HG03064 (cell line): ENCODE data around the gene EXOSC5.
A peak's percentile ranks its signal among the peaks of the same experiment; 100 is the strongest.
"Not testable (repeated sequence)": the region's sequence is repeated elsewhere in the genome, so short reads cannot be mapped to it uniquely, and the experiment has no call there.

Experiments
- ATAC-seq: cut with Tn5 transposase; IDR thresholded peaks from one replicate; pipeline ENCODE4 v1.9.1; 2021; ENCODE audit warnings: low read depth; ENCODE audit not compliant: unreplicated experiment

EXOSC5 gene

GRCh38 chr19:41372501-41372900, 24.7 kb downstream of the EXOSC5 start:
- ATAC-seq: no peak

- no peak for ATAC-seq
Observed at GRCh38 chr19:41371541-41371940, 25.6 kb downstream of the EXOSC5 start.

GRCh38 chr19:41371119-41371518, 26.0 kb downstream of the EXOSC5 start:
- ATAC-seq: not testable (repeated sequence)

GRCh38 chr19:41369769-41370168, 27.4 kb downstream of the EXOSC5 start:
- no peak for ATAC-seq

- ATAC-seq: no peak
Observed at GRCh38 chr19:41367848-41368301, 29.3 kb downstream of the EXOSC5 start.

GRCh38 chr19:41366089-41366488, 31.1 kb downstream of the EXOSC5 start:
- no peak for ATAC-seq

- no peak for ATAC-seq
Observed at GRCh38 chr19:41364524-41365391, 32.4 kb downstream of the EXOSC5 start.

- peak; percentile 70 for ATAC-seq
Observed at GRCh38 chr19:41363753-41364523, 33.2 kb downstream of the EXOSC5 start, which contains the start of gene B9D2. Gene B9D2, minus strand, starts transcription at chr19:41364149. Its CDS starts 630 bp downstream, at chr19:41363519.

- no peak for ATAC-seq
Observed at GRCh38 chr19:41363371-41363752, 33.8 kb downstream of the EXOSC5 start.

GRCh38 chr19:41362143-41362847, 34.9 kb downstream of the EXOSC5 start:
- no peak for ATAC-seq

GRCh38 chr19:41359741-41360140, 37.4 kb downstream of the EXOSC5 start:
- no peak for ATAC-seq

GRCh38 chr19:41357746-41358145, 39.4 kb downstream of the EXOSC5 start:
- ATAC-seq: no peak

GRCh38 chr19:41356984-41357739, 40.0 kb downstream of the EXOSC5 start:
- ATAC-seq: no peak

- no peak for ATAC-seq
Observed at GRCh38 chr19:41355802-41356201, 41.4 kb downstream of the EXOSC5 start.

GRCh38 chr19:41355035-41355434, 42.1 kb downstream of the EXOSC5 start:
- ATAC-seq: no peak

- ATAC-seq: no peak
Observed at GRCh38 chr19:41354343-41354953, 42.7 kb downstream of the EXOSC5 start.

GRCh38 chr19:41353466-41354342, 43.5 kb downstream of the EXOSC5 start, which contains the start of gene TGFB1:
Gene TGFB1, minus strand, starts transcription at chr19:41353922. Its CDS starts 878 bp downstream, at chr19:41353044.
- no peak for ATAC-seq

- no peak for ATAC-seq
Observed at GRCh38 chr19:41352609-41353465, 44.3 kb downstream of the EXOSC5 start.
